Nephron (organoid): ENCODE data around the gene SPRR2D.
"Not testable (repeated sequence)": the region's sequence is repeated elsewhere in the genome, so short reads cannot be mapped to it uniquely, and the experiment has no call there.

Experiments
- H3K27ac Mint-ChIP-seq, 3 experiments: 2 replicates each; pipeline ENCODE4 v1.8.0; 2020; ENCODE audit warnings: mixed read lengths in 3 of 3, mild to moderate bottlenecking in 2 of 3, moderate library complexity in 1 of 3
- H3K27me3 Mint-ChIP-seq: 2 replicates; pipeline ENCODE4 v1.8.0; 2021; ENCODE audit warnings: low read depth, mild to moderate bottlenecking, moderate library complexity, mixed read lengths
- H3K36me3 Mint-ChIP-seq: 2 replicates; pipeline ENCODE4 v1.8.0; 2020; ENCODE audit warnings: low read depth, mixed read lengths
- H3K4me1 Mint-ChIP-seq: 2 replicates; pipeline ENCODE4 v1.8.0; 2020; ENCODE audit warnings: mixed read lengths
- H3K4me3 Mint-ChIP-seq, 3 experiments: 2 replicates each; pipeline ENCODE4 v1.8.0; 2020; ENCODE audit warnings: mild to moderate bottlenecking in 3 of 3, mixed read lengths in 3 of 3, moderate library complexity in 2 of 3
- H3K9me3 Mint-ChIP-seq: 2 replicates; pipeline ENCODE4 v1.8.0; 2020; ENCODE audit warnings: mixed read lengths
- CTCF ChIP-seq, 3 experiments: fragments of 200-600 bp; sonication (generic); IDR thresholded peaks; one replicate each; pipeline ENCODE4 v1.5.0; 2021; ENCODE audit warnings: antibody characterized with exemption in 3 of 3; ENCODE audit not compliant: unreplicated experiment in 3 of 3

The SPRR2D gene

GRCh38 chr1:153070243-153070642 lies 29.3 kb upstream of the SPRR2D start:
- H3K4me1 Mint-ChIP-seq, result no peaks in the 10 kb centered on the region
- no peaks in the 10 kb centered on the region for H3K9me3 Mint-ChIP-seq
- no peak overlapping the region for H3K4me3 Mint-ChIP-seq
- no peaks in the 10 kb centered on the region for H3K36me3 Mint-ChIP-seq
- H3K27me3 Mint-ChIP-seq, result no peaks in the 10 kb centered on the region
- H3K27ac Mint-ChIP-seq, result no peak overlapping the region
- no peak for TF ChIP-seq CTCF (IDR thresholded peaks at IDR 0.05; ENCODE audit: unreplicated experiment in 3 of 3)

GRCh38 chr1:153058826-153059784 lies 18.2 kb upstream of the SPRR2D start:
- Mint-ChIP-seq H3K4me1 (no peaks in the 10 kb centered on the region), H3K4me3 (no peak overlapping the region), H3K36me3 (no peaks in the 10 kb centered on the region), H3K9me3 (no peaks in the 10 kb centered on the region), H3K27ac (no peak overlapping the region), H3K27me3 (no peaks in the 10 kb centered on the region)
- no peak for TF ChIP-seq CTCF (IDR thresholded peaks at IDR 0.05; ENCODE audit: unreplicated experiment in 3 of 3)

GRCh38 chr1:153058154-153058553 lies 17.2 kb upstream of the SPRR2D start:
- no peak overlapping the region for H3K27ac Mint-ChIP-seq
- H3K36me3 Mint-ChIP-seq, result no peaks in the 10 kb centered on the region
- TF ChIP-seq CTCF (IDR thresholded peaks at IDR 0.05; ENCODE audit: unreplicated experiment in 3 of 3), result no peak
- H3K4me3 Mint-ChIP-seq, result no peak overlapping the region
- H3K4me1 Mint-ChIP-seq, result no peaks in the 10 kb centered on the region
- no peaks in the 10 kb centered on the region for H3K27me3 Mint-ChIP-seq
- no peaks in the 10 kb centered on the region for H3K9me3 Mint-ChIP-seq

GRCh38 chr1:153057375-153057774 lies 16.5 kb upstream of the SPRR2D start, which contains the start of gene SPRR2A:
TSS of gene SPRR2A (minus strand) at chr1:153057512. CDS start at chr1:153056735, 777 bp downstream.
- Mint-ChIP-seq H3K27ac (no peak within 1 kb of the TSS), H3K4me1 (no peaks in the 10 kb centered on the region), H3K4me3 (no peak within 1 kb of the TSS), H3K9me3 (no peaks in the 10 kb centered on the region), H3K27me3 (no peaks in the 10 kb centered on the region), H3K36me3 (no peaks in the 10 kb centered on the region)
- TF ChIP-seq CTCF (IDR thresholded peaks at IDR 0.05; ENCODE audit: unreplicated experiment in 3 of 3), result no peak

- H3K27me3 Mint-ChIP-seq, H3K9me3 Mint-ChIP-seq, H3K36me3 Mint-ChIP-seq, H3K27ac Mint-ChIP-seq, H3K4me1 Mint-ChIP-seq, H3K4me3 Mint-ChIP-seq: not testable (repeated sequence)
These were observed 15.2 kb upstream of the SPRR2D start for GRCh38 chr1:153056111-153056510.

- no peaks in the 10 kb centered on the region for H3K4me1 Mint-ChIP-seq
- no peaks in the 10 kb centered on the region for H3K36me3 Mint-ChIP-seq
- no peak overlapping the region for H3K27ac Mint-ChIP-seq
- H3K9me3 Mint-ChIP-seq, result no peaks in the 10 kb centered on the region
- H3K27me3 Mint-ChIP-seq, result no peaks in the 10 kb centered on the region
- no peak for TF ChIP-seq CTCF (IDR thresholded peaks at IDR 0.05; ENCODE audit: unreplicated experiment in 3 of 3)
- no peak overlapping the region for H3K4me3 Mint-ChIP-seq
These were observed 8.3 kb upstream of the SPRR2D start for GRCh38 chr1:153049211-153049610.
